ENCODE results near the gene RPL26. TPM values are rescaled to one million over a fixed set of nuclear protein-coding genes. Genes with fewer than 3 reads are reported as not detected.

Gene RPL26
- total and polyA plus RNA-seq, 7 donors = 994 to 4,614 (median 1,548) TPM

- Histone ChIP-seq H3K4me3 (no peak overlapping the region), H3K27ac (no peak overlapping the region), H3K36me3 (ENCODE audit: insufficient read depth in 1 of 2, low read depth in 1 of 2) (no peaks in the 10 kb centered on the region), H3K27me3 (ENCODE audit: insufficient read depth in 3 of 3, low read length in 2 of 3) (peaks cover 0 to 16% (median 0%) of the 10 kb centered on the region in 3 donors), H3K9me3 (no peaks in the 10 kb centered on the region), H3K4me1 (no peaks in the 10 kb centered on the region)
- ATAC-seq (no peak), DNase-seq (no peak)
- intact Hi-C loops (cut with DNase I) = no loop called here
- no peak for TF ChIP-seq CTCF (IDR thresholded peaks at IDR 0.05)
- WGBS, 3 donors = 75 to 83% (median 78%) methylated on average over 5 of the region's 5 CpGs
Observed at GRCh38 chr17:8345951-8346665, 36.9 kb downstream of the RPL26 start.

- DNase-seq = no peak
- no peak overlapping the region for H3K4me3 ChIP-seq
- no peak for ATAC-seq
- no peak for TF ChIP-seq CTCF (IDR thresholded peaks at IDR 0.05)
- peaks cover 0 to 16% (median 0%) of the 10 kb centered on the region in 3 donors for H3K27me3 ChIP-seq (ENCODE audit: insufficient read depth in 3 of 3, low read length in 2 of 3)
- H3K9me3 ChIP-seq = no peaks in the 10 kb centered on the region
- no peak overlapping the region for H3K27ac ChIP-seq
- no peaks in the 10 kb centered on the region for H3K36me3 ChIP-seq (ENCODE audit: insufficient read depth in 1 of 2, low read depth in 1 of 2)
- intact Hi-C loops (cut with DNase I) = no loop called here
- H3K4me1 ChIP-seq = no peaks in the 10 kb centered on the region
- 74 to 77% (median 75%) methylated on average over 6 of the region's 6 CpGs for WGBS, 3 donors
Observed at GRCh38 chr17:8345052-8345690, 37.8 kb downstream of the RPL26 start.

- Histone ChIP-seq H3K36me3 (ENCODE audit: insufficient read depth in 1 of 2, low read depth in 1 of 2) (no peaks in the 10 kb centered on the region), H3K9me3 (no peaks in the 10 kb centered on the region), H3K27me3 (ENCODE audit: insufficient read depth in 3 of 3, low read length in 2 of 3) (peaks cover 0 to 18% (median 0%) of the 10 kb centered on the region in 3 donors), H3K27ac (no peak overlapping the region), H3K4me3 (no peak overlapping the region), H3K4me1 (no peaks in the 10 kb centered on the region)
- TF ChIP-seq CTCF (IDR thresholded peaks at IDR 0.05) = no peak
- ATAC-seq = no peak
- 45 to 51% (median 47%) methylated on average over 4 of the region's 4 CpGs for WGBS, 3 donors
- intact Hi-C loops (cut with DNase I) = no loop called here
- no peak for DNase-seq
Observed at GRCh38 chr17:8341456-8341855, 41.5 kb downstream of the RPL26 start.

- ATAC-seq = no peak
- intact Hi-C loops (cut with DNase I) = no loop called here
- no peaks in the 10 kb centered on the region for H3K4me1 ChIP-seq
- H3K4me3 ChIP-seq = no peak within 1 kb of the TSS
- no peak for TF ChIP-seq CTCF (IDR thresholded peaks at IDR 0.05)
- H3K27ac ChIP-seq = no peak within 1 kb of the TSS
- no peak for DNase-seq
- 77 to 84% (median 81%) methylated on average over 2 of the region's 2 CpGs for WGBS, 3 donors
- no peaks in the 10 kb centered on the region for H3K9me3 ChIP-seq
- peaks cover 0 to 7% (median 2%) of the 10 kb centered on the region in 3 donors for H3K27me3 ChIP-seq (ENCODE audit: insufficient read depth in 3 of 3, low read length in 2 of 3)
- H3K36me3 ChIP-seq (ENCODE audit: insufficient read depth in 1 of 2, low read depth in 1 of 2) = no peaks in the 10 kb centered on the region
Observed at GRCh38 chr17:8339540-8339939, 43.5 kb downstream of the RPL26 start, which contains the start of gene ODF4. Gene ODF4 (plus strand): TSS chr17:8339840. CDS start chr17:8340052, 212 bp downstream.

All from psoas muscle (tissue), 8 donors.